ENCODE measurements around the gene TMEM163. TPM values are rescaled to one million over a fixed set of nuclear protein-coding genes. Genes with fewer than 3 reads are reported as not detected.

The TMEM163 gene
- total RNA-seq, 2 donors from 2014 or later, result 0.24 TPM; not detected in 1

DNA sequence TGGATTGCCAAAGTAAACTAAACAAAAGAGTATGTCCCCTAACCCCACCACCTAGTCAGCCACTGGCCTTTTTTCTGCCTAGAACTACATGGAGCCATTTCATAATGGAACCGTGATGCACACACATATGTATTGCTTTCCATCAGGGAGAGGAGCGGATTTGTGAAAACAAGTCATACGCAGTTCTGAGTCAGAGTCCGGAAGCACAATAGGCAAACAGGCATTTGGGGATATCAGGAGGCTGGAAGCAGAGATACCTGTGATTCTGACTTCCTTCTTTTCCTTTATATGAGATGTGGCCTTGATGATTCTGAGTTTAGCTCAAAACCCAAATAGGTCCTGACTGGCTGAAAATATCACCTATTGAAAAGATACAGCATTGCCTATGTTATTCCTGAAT, 93.5 kb downstream of the TMEM163 start:
- no peaks in the 10 kb centered on the region for H3K9me3 Mint-ChIP-seq
- no peaks in the 10 kb centered on the region for H3K4me1 Mint-ChIP-seq
- TF ChIP-seq, protein P1, sequence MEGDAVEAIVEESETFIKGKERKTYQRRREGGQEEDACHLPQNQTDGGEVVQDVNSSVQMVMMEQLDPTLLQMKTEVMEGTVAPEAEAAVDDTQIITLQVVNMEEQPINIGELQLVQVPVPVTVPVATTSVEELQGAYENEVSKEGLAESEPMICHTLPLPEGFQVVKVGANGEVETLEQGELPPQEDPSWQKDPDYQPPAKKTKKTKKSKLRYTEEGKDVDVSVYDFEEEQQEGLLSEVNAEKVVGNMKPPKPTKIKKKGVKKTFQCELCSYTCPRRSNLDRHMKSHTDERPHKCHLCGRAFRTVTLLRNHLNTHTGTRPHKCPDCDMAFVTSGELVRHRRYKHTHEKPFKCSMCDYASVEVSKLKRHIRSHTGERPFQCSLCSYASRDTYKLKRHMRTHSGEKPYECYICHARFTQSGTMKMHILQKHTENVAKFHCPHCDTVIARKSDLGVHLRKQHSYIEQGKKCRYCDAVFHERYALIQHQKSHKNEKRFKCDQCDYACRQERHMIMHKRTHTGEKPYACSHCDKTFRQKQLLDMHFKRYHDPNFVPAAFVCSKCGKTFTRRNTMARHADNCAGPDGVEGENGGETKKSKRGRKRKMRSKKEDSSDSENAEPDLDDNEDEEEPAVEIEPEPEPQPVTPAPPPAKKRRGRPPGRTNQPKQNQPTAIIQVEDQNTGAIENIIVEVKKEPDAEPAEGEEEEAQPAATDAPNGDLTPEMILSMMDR (conservative IDR thresholded peaks at IDR 0.05), result no peak
- no peak overlapping the region for H3K27ac Mint-ChIP-seq
- no peak for DNase-seq
- Histone ChIP-seq H3K9me3 (ENCODE audit: control insufficient read depth, low read length) (no peaks in the 10 kb centered on the region), H3K36me3 (ENCODE audit: control insufficient read depth, insufficient read depth, low read length) (no peaks in the 10 kb centered on the region), H3K27ac (ENCODE audit: low read depth, low read length) (no peak overlapping the region), H3K4me1 (ENCODE audit: control insufficient read depth, insufficient read depth, low read length) (no peaks in the 10 kb centered on the region), H3K27me3 (ENCODE audit: control insufficient read depth, insufficient read depth, low read length, poor library complexity, severe bottlenecking) (no peaks in the 10 kb centered on the region), H3K4me3 (ENCODE audit: low read length) (no peak overlapping the region), H3K9ac (ENCODE audit: extremely low read depth, low read length, poor library complexity, severe bottlenecking) (no peak overlapping the region)
- 98 to 100% methylated on average over 1 to 4 of the region's 4 CpGs for WGBS, 2 experiments (ENCODE audit: insufficient coverage in 1 of 2, insufficient read length in 1 of 2)
- no peaks in the 10 kb centered on the region for H3K27me3 Mint-ChIP-seq (ENCODE audit: insufficient read depth)
- H3K4me3 Mint-ChIP-seq, result no peak overlapping the region
- no peaks in the 10 kb centered on the region for H3K36me3 Mint-ChIP-seq (ENCODE audit: low read depth)

DNA sequence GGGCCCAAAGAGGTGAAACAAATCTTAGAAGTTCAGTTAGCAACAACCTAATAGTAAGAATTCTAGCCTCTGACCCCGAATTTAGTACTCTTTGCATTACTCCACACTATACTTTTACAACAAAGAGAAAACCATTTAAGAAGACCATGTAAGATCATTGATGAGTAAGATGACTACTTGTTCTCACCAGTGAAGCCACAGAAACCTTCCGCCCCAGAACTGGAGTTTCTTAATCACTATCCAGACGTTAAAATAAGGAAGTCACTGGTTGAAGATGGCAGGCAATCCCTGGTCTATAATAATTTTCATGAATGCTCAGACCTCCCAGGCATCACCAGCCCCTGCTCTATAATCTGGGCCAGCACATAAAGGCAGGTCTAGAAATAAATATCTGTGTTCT, 95.0 kb downstream of the TMEM163 start:
- Histone ChIP-seq H3K27me3 (ENCODE audit: control insufficient read depth, insufficient read depth, low read length, poor library complexity, severe bottlenecking) (no peaks in the 10 kb centered on the region), H3K9me3 (ENCODE audit: control insufficient read depth, low read length) (peaks cover 9% of the 10 kb centered on the region), H3K4me3 (ENCODE audit: low read length) (no peak overlapping the region), H3K36me3 (ENCODE audit: control insufficient read depth, insufficient read depth, low read length) (no peaks in the 10 kb centered on the region), H3K4me1 (ENCODE audit: control insufficient read depth, insufficient read depth, low read length) (no peaks in the 10 kb centered on the region), H3K9ac (ENCODE audit: extremely low read depth, low read length, poor library complexity, severe bottlenecking) (no peak overlapping the region), H3K27ac (ENCODE audit: low read depth, low read length) (no peak overlapping the region)
- Mint-ChIP-seq H3K4me1 (no peaks in the 10 kb centered on the region), H3K4me3 (no peak overlapping the region), H3K27ac (no peak overlapping the region), H3K27me3 (ENCODE audit: insufficient read depth) (no peaks in the 10 kb centered on the region), H3K9me3 (peaks cover 9% of the 10 kb centered on the region), H3K36me3 (ENCODE audit: low read depth) (no peaks in the 10 kb centered on the region)
- no peak for DNase-seq
- TF ChIP-seq, protein P1 (conservative IDR thresholded peaks at IDR 0.05), result no peak
- WGBS, 2 experiments (ENCODE audit: insufficient coverage in 1 of 2, insufficient read length in 1 of 2), result 83 to 95% methylated on average over 2 to 3 of the region's 3 CpGs

DNA sequence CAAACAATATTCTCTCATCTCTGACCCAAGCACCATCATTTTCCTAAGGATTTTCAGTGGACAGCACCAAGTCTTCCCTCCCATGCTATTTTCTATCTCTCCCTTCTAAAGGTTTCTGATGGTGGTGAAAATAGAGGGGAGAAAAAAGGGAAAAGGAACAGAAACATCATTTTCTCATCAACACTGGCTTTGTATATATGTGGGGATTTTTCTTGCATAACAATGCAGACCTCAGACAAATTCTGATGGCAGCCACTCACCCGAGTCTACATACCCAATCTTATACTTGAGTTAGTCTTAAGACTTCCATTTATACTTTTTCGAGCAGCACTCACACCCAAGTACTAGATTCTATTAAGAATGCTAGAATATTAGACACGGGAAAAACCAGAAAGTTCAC, 95.8 kb downstream of the TMEM163 start:
- H3K9me3 Mint-ChIP-seq, result peaks cover 12% of the 10 kb centered on the region
- no peaks in the 10 kb centered on the region for H3K27me3 ChIP-seq (ENCODE audit: control insufficient read depth, insufficient read depth, low read length, poor library complexity, severe bottlenecking)
- no peaks in the 10 kb centered on the region for H3K36me3 Mint-ChIP-seq (ENCODE audit: low read depth)
- no peaks in the 10 kb centered on the region for H3K4me1 Mint-ChIP-seq
- no peak overlapping the region for H3K4me3 Mint-ChIP-seq
- H3K27ac Mint-ChIP-seq, result no peak overlapping the region
- H3K36me3 ChIP-seq (ENCODE audit: control insufficient read depth, insufficient read depth, low read length), result no peaks in the 10 kb centered on the region
- no peak overlapping the region for H3K4me3 ChIP-seq (ENCODE audit: low read length)
- no peak overlapping the region for H3K9ac ChIP-seq (ENCODE audit: extremely low read depth, low read length, poor library complexity, severe bottlenecking)
- no peak for DNase-seq
- WGBS, 2 experiments (ENCODE audit: insufficient coverage in 1 of 2, insufficient read length in 1 of 2), result 95% methylated on average over 3 of the region's 3 CpGs; no CpG with 5 or more reads in 1 of the 2 experiments
- no peak overlapping the region for H3K27ac ChIP-seq (ENCODE audit: low read depth, low read length)
- TF ChIP-seq, protein P1 (conservative IDR thresholded peaks at IDR 0.05), result no peak
- H3K4me1 ChIP-seq (ENCODE audit: control insufficient read depth, insufficient read depth, low read length), result no peaks in the 10 kb centered on the region
- H3K9me3 ChIP-seq (ENCODE audit: control insufficient read depth, low read length), result peaks cover 9% of the 10 kb centered on the region
- no peaks in the 10 kb centered on the region for H3K27me3 Mint-ChIP-seq (ENCODE audit: insufficient read depth)
